Measurements from ENCODE around the gene UNC5B.

GRCh38 chr10:71351087-71351486 lies 138.7 kb downstream of the UNC5B start:
- no peak for TF ChIP-seq CTCF (IDR thresholded peaks at IDR 0.05 in 8 of 11, conservative IDR thresholded peaks at IDR 0.05 in 3 of 11)
- TF ChIP-seq POLR2A (IDR thresholded peaks at IDR 0.05), result no peak
- no peak for TF ChIP-seq POLR2AphosphoS5 (IDR thresholded peaks at IDR 0.05)
